CD4-positive, alpha-beta memory T cell (primary cell): ENCODE measurements around the gene MAGI2. TPM values are rescaled to one million over a fixed set of nuclear protein-coding genes. Genes with fewer than 3 reads are reported as not detected.
"Not testable (repeated sequence)": the region's sequence is repeated elsewhere in the genome, so short reads cannot be mapped to it uniquely, and the experiment has no call there.

Experiments used
- CTCF ChIA-PET: fragments of 350-600 bp; sonication (Branson Sonifier 250); formaldehyde crosslinking; loops from one replicate; lab custom pipeline; 2021; ENCODE audit warnings: inconsistent platforms; ENCODE audit not compliant: partially characterized antibody; lab: Charles Lee
- POLR2A ChIA-PET: fragments of 350-600 bp; sonication (Branson Sonifier 250); formaldehyde crosslinking; loops from one replicate; lab custom pipeline; 2021; ENCODE audit not compliant: partially characterized antibody; lab: Charles Lee
- DNase-seq, 5 donors: peaks; one replicate each; pipeline versions ENCODE4 v3.0.0 to v3.0.0-alpha.2; 2020 to 2022; ENCODE audit warnings: mixed read lengths in 1 of 5
- H3K27ac ChIP-seq: one replicate; pipeline ENCODE4 v1.7.0; 2013; ENCODE audit warnings: low read depth, low read length
- H3K27me3 ChIP-seq: 2 replicates; pipeline ENCODE4 v1.7.0; 2013; ENCODE audit warnings: mild to moderate bottlenecking, low read length, moderate library complexity; ENCODE audit not compliant: insufficient read depth
- H3K36me3 ChIP-seq: 2 replicates; pipeline ENCODE4 v1.7.0; 2013; ENCODE audit warnings: mild to moderate bottlenecking, low read length, moderate library complexity; ENCODE audit not compliant: insufficient read depth
- H3K4me1 ChIP-seq: 2 replicates; pipeline ENCODE4 v1.7.0; 2013; ENCODE audit warnings: mild to moderate bottlenecking, low read length, moderate library complexity; ENCODE audit not compliant: insufficient read depth
- H3K4me3 ChIP-seq, 2 donors: one replicate each; pipeline ENCODE4 v1.7.0; 2013; ENCODE audit warnings: low read length in 2 of 2, mild to moderate bottlenecking in 1 of 2
- H3K9me3 ChIP-seq, 2 donors: one replicate each; pipeline ENCODE4 v1.7.0; 2013; ENCODE audit warnings: low read length in 2 of 2, control low read depth in 1 of 2; ENCODE audit not compliant: control insufficient read depth in 1 of 2
- H3K27ac Mint-ChIP-seq, 7 donors: one replicate each; pipeline ENCODE4 v1.8.0; 2020 to 2021; ENCODE audit warnings: mixed read lengths in 7 of 7, mild to moderate bottlenecking in 6 of 7, inconsistent platforms in 3 of 7, moderate library complexity in 3 of 7
- H3K27me3 Mint-ChIP-seq, 2 donors: one replicate each; pipeline ENCODE4 v1.8.0; 2020 to 2021; ENCODE audit warnings: mixed read lengths in 2 of 2
- H3K36me3 Mint-ChIP-seq, 2 donors: one replicate each; pipeline ENCODE4 v1.8.0; 2020 to 2021; ENCODE audit warnings: mixed read lengths in 2 of 2, inconsistent platforms in 1 of 2, mild to moderate bottlenecking in 1 of 2
- H3K4me1 Mint-ChIP-seq, 4 donors: one replicate each; pipeline ENCODE4 v1.8.0; 2020 to 2021; ENCODE audit warnings: mixed read lengths in 4 of 4, mild to moderate bottlenecking in 1 of 4
- H3K4me3 Mint-ChIP-seq, 8 donors: one replicate each; pipeline ENCODE4 v1.8.0; 2020 to 2021; ENCODE audit warnings: mixed read lengths in 8 of 8, mild to moderate bottlenecking in 7 of 8, moderate library complexity in 6 of 8, inconsistent platforms in 3 of 8
- H3K9me3 Mint-ChIP-seq, 8 donors: one replicate each; pipeline ENCODE4 v1.8.0; 2020 to 2021; ENCODE audit warnings: mixed read lengths in 8 of 8, mild to moderate bottlenecking in 5 of 8, inconsistent platforms in 3 of 8, moderate library complexity in 1 of 8
- intact Hi-C: fragments of 100-400 bp; cut with micrococcal nuclease; formaldehyde crosslinking; loops from one replicate; pipeline ENCODE4 v1.15.1; 2023
- polyA plus RNA-seq, 2 donors: library from polyadenylated mRNA; unstranded; fragments of 300-500 nt; fragmentation: Illumina TruSeq; gene quantifications; one replicate each; pipeline ENCODE4 v1.2.3, GENCODE V29; 2021
- total RNA-seq, 2 experiments: library from RNA; stranded (reverse); gene quantifications; one replicate each; pipeline ENCODE4 v1.2.3, GENCODE V29; 2021

Gene MAGI2
- total and polyA plus RNA-seq, 4 experiments from 2014 or later, result 0.23 to 0.25 TPM; not detected in 2

DNA sequence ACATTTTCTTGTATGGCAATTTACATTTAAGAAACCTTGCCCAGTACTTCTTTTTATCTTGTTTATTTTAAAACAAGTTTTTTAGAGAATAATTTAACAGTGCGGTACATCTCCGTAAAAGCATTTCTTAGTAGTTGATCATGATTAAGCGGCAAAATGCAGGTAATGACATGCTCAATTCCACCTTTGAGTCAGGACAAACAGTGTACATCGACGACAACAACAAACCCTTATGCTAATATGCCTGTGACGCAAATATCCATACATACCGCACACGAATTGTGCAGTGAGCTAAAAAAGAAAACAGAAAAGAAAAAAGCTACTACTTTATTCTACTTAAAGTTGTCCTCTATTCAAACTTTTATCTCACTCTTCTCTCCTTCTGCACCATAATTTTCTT, 1.9 kb downstream of the MAGI2 start:
- H3K9me3 Mint-ChIP-seq, result peaks cover 0 to 21% (median 8%) of the 10 kb centered on the region in 8 donors
- H3K4me1 Mint-ChIP-seq, result peaks cover 0 to 4% (median 0%) of the 10 kb centered on the region in 4 donors
- ChIA-PET POLR2A (no interaction called here), CTCF (no interaction called here)
- H3K27me3 Mint-ChIP-seq, result peaks cover 12 to 23% of the 10 kb centered on the region in 2 donors
- Histone ChIP-seq H3K36me3 (no peaks in the 10 kb centered on the region), H3K27me3 (no peaks in the 10 kb centered on the region), H3K4me3 (no peak overlapping the region), H3K27ac (no peak overlapping the region), H3K4me1 (no peaks in the 10 kb centered on the region), H3K9me3 (no peaks in the 10 kb centered on the region)
- intact Hi-C loops, result no loop called here
- H3K4me3 Mint-ChIP-seq, result no peak overlapping the region
- H3K27ac Mint-ChIP-seq, result no peak overlapping the region
- peaks cover 0 to 3% of the 10 kb centered on the region in 2 donors for H3K36me3 Mint-ChIP-seq
- DNase-seq, result no peak

DNA sequence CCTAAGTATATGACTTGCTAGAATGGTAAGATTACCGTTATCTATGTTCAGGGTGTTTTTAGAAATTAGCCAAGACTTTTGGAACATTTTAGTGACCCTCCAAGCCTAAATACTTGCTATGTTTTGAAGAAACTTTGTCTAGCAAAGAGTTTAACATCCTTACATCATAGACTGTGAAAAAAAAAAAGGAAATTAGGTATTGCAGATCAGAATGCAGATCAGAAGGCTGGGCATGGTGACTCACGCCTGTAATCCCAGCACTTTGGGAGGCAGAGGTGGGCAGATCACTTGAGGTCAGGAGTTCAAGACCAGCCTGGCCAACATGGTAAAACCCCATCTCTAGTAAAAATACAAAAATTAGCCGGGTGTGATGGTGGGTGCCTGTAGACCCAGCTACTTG, 10.7 kb downstream of the MAGI2 start:
- H3K9me3 ChIP-seq, H3K27me3 Mint-ChIP-seq, H3K27ac Mint-ChIP-seq, intact Hi-C loops, H3K27ac ChIP-seq, H3K9me3 Mint-ChIP-seq, CTCF ChIA-PET, H3K4me1 Mint-ChIP-seq, POLR2A ChIA-PET, H3K36me3 Mint-ChIP-seq, H3K4me3 ChIP-seq, H3K4me3 Mint-ChIP-seq, H3K27me3 ChIP-seq, DNase-seq, H3K36me3 ChIP-seq, H3K4me1 ChIP-seq: not testable (repeated sequence)

DNA sequence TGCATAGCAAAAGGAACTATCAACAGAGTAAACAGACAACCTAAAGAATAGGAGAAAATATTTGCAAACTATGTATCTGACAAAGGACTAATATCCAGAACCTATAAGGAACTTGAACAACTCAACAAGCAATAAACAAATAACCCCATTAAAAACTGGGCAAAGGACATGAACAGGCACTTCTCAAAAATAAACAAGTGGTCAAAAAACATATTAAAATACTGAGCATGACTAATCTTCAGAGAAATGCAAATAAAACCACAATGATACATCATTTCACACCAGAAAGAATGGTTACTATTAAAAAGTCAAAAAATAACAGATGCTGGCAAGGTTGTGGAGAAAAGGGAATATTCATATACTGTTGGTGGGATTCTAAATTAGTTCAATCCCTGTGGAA, 17.1 kb downstream of the MAGI2 start:
- no peaks in the 10 kb centered on the region for H3K27me3 ChIP-seq

DNA sequence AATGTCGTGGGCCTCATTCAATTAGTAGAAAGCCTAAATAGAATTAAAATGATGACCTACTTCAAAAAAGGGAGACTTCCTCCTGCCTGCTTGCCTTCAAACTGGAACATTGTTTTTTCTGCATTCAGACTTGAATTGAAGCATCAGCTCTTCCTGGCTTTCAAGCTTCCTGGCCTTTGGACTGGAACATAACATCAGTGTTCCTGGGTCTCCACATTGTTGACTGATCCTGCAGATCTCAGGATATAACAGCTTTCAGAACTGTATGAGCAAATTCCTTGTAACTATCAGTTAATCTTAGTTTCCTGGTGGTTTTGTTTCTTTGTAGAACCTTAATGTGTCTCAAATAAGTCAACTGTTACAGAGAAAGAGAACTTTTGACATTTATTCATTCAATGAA, 18.6 kb downstream of the MAGI2 start:
- Histone ChIP-seq H3K27ac (no peak overlapping the region), H3K4me3 (no peak overlapping the region), H3K27me3 (no peaks in the 10 kb centered on the region), H3K9me3 (no peaks in the 10 kb centered on the region), H3K4me1 (no peaks in the 10 kb centered on the region), H3K36me3 (no peaks in the 10 kb centered on the region)
- no peak for DNase-seq
- ChIA-PET POLR2A (no interaction called here), CTCF (no interaction called here)
- H3K27ac Mint-ChIP-seq, result no peak overlapping the region
- peaks cover 0 to 7% (median 2%) of the 10 kb centered on the region in 8 donors for H3K9me3 Mint-ChIP-seq
- no peaks in the 10 kb centered on the region for H3K27me3 Mint-ChIP-seq
- intact Hi-C loops, result no loop called here
- no peaks in the 10 kb centered on the region for H3K4me1 Mint-ChIP-seq
- no peak overlapping the region for H3K4me3 Mint-ChIP-seq
- no peaks in the 10 kb centered on the region for H3K36me3 Mint-ChIP-seq

More for the DNA sequence above, 17.1 kb downstream of the MAGI2 start:
- Mint-ChIP-seq H3K4me3 (no peak overlapping the region), H3K27ac (no peak overlapping the region), H3K4me1 (no peaks in the 10 kb centered on the region), H3K27me3 (no peaks in the 10 kb centered on the region), H3K36me3 (no peaks in the 10 kb centered on the region), H3K9me3 (peaks cover 0 to 11% (median 3%) of the 10 kb centered on the region in 8 donors)
- intact Hi-C loops, result no loop called here
- Histone ChIP-seq H3K36me3 (no peaks in the 10 kb centered on the region), H3K4me3 (no peak overlapping the region), H3K27ac (no peak overlapping the region), H3K9me3 (no peaks in the 10 kb centered on the region), H3K4me1 (no peaks in the 10 kb centered on the region)
- ChIA-PET POLR2A (no interaction called here), CTCF (no interaction called here)
- DNase-seq, result no peak

DNA sequence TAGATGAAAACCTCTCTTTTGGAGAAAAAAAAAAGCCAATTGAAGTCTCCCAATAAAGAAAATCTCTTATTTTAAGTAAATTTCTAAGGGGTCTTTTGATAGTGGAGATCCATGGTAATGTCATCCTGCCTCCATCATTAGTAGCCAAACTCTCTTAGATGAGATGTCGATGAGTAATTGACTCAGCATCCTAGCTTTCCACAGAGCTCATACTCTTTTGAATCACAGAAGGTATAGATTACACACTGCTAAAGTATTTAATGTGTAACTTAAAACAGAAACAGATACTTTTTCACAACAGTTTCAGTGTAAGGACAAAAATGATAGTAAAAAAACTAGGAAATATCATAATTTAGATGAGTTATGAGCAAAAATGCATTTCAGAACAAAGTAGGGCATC, 19.4 kb downstream of the MAGI2 start:
- H3K4me1 Mint-ChIP-seq, result no peaks in the 10 kb centered on the region

DNA sequence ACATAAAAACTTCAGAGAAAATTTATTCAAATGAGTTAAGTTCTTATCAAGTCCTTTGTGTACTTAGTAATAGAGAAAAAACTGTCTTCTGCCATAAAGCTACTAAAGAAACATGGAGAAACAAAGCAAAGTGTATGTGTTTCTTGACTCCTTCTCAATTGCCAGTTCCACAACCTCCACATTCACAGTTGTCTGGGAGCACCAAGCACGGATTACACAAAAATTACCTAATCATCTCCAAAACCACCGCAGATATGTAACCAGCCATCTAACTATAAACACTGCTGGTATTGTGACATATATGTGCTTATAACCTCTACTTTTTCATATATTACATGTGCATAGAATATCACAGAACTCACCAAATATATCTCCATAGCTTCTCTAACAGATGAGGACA, 23.1 kb downstream of the MAGI2 start:
- H3K27ac ChIP-seq, result no peak overlapping the region
- intact Hi-C loops, result no loop called here
- H3K27ac Mint-ChIP-seq, result no peak overlapping the region
- no peaks in the 10 kb centered on the region for H3K27me3 ChIP-seq
- no peaks in the 10 kb centered on the region for H3K4me1 Mint-ChIP-seq
- CTCF ChIA-PET, result no interaction called here
- POLR2A ChIA-PET, result no interaction called here
- no peaks in the 10 kb centered on the region for H3K9me3 ChIP-seq
- no peaks in the 10 kb centered on the region for H3K36me3 ChIP-seq
- no peak overlapping the region for H3K4me3 Mint-ChIP-seq
- no peaks in the 10 kb centered on the region for H3K36me3 Mint-ChIP-seq
- no peaks in the 10 kb centered on the region for H3K4me1 ChIP-seq
- no peak for DNase-seq
- no peak overlapping the region for H3K4me3 ChIP-seq
- H3K27me3 Mint-ChIP-seq, result no peaks in the 10 kb centered on the region
- peaks cover 0 to 7% (median 2%) of the 10 kb centered on the region in 8 donors for H3K9me3 Mint-ChIP-seq

More for the DNA sequence above, 19.4 kb downstream of the MAGI2 start:
- Histone ChIP-seq H3K36me3 (no peaks in the 10 kb centered on the region), H3K4me3 (no peak overlapping the region), H3K27ac (no peak overlapping the region), H3K27me3 (no peaks in the 10 kb centered on the region), H3K4me1 (no peaks in the 10 kb centered on the region), H3K9me3 (no peaks in the 10 kb centered on the region)
- no peak overlapping the region for H3K4me3 Mint-ChIP-seq
- ChIA-PET CTCF (no interaction called here), POLR2A (no interaction called here)
- no peak for DNase-seq
- intact Hi-C loops, result no loop called here
- peaks cover 0 to 7% (median 2%) of the 10 kb centered on the region in 8 donors for H3K9me3 Mint-ChIP-seq
- H3K27me3 Mint-ChIP-seq, result no peaks in the 10 kb centered on the region
- no peaks in the 10 kb centered on the region for H3K36me3 Mint-ChIP-seq
- no peak overlapping the region for H3K27ac Mint-ChIP-seq

DNA sequence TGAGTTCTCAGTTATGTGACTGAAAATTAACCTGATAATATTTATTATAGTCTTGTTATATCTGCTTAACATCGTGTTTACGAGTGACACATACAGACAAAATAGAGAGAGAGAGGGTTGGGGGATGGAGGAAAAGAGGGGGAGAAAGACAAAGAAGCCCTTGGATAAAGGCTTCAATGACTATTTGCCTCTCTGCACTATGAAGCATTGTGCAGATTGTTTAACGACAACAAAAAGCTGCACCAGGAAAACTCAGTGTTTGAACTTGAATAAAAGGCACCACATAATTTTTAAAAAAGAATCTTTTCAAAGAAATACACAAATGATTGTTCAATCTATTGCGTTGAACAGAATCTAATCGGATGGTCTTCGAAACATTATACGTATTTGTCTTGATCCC, 27.8 kb downstream of the MAGI2 start:
- H3K27me3 ChIP-seq, result no peaks in the 10 kb centered on the region
- intact Hi-C loops, result no loop called here
- POLR2A ChIA-PET, result no interaction called here

DNA sequence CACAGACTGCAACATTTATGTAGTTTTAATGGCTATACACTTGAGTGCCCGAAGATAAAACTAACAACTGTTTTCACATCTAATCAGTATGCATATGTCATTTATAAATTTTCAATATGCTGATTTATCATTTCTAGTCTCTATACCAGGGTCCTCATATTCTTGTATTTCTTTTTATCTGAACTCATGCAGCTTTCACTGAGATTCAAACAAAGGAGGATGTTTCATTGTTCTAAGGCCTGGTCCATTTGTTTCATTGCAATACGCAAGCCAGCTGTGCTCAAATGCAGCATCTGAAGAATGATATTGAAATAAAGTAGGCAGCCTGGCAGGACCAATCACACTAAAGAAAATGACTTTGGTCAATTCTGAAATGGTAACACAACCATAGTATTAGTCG, 31.7 kb downstream of the MAGI2 start:
- Mint-ChIP-seq H3K27ac (no peak overlapping the region), H3K4me3 (no peak overlapping the region)

More for the DNA sequence above, 27.8 kb downstream of the MAGI2 start:
- Histone ChIP-seq H3K4me3 (no peak overlapping the region), H3K27ac (no peak overlapping the region), H3K36me3 (no peaks in the 10 kb centered on the region), H3K9me3 (no peaks in the 10 kb centered on the region), H3K4me1 (no peaks in the 10 kb centered on the region)
- H3K36me3 Mint-ChIP-seq, result no peaks in the 10 kb centered on the region
- no peaks in the 10 kb centered on the region for H3K4me1 Mint-ChIP-seq
- no peak for DNase-seq
- no peaks in the 10 kb centered on the region for H3K27me3 Mint-ChIP-seq
- H3K27ac Mint-ChIP-seq, result no peak overlapping the region
- H3K4me3 Mint-ChIP-seq, result no peak overlapping the region
- H3K9me3 Mint-ChIP-seq, result peaks cover 0 to 5% (median under 1%) of the 10 kb centered on the region in 8 donors
- CTCF ChIA-PET, result no interaction called here

More for the DNA sequence above, 31.7 kb downstream of the MAGI2 start:
- no peaks in the 10 kb centered on the region for H3K27me3 ChIP-seq
- DNase-seq, result no peak
- POLR2A ChIA-PET, result no interaction called here
- CTCF ChIA-PET, result no interaction called here
- Mint-ChIP-seq H3K36me3 (no peaks in the 10 kb centered on the region), H3K9me3 (peaks cover 0 to 8% (median 0%) of the 10 kb centered on the region in 8 donors), H3K27me3 (no peaks in the 10 kb centered on the region), H3K4me1 (no peaks in the 10 kb centered on the region)
- H3K36me3 ChIP-seq, result no peaks in the 10 kb centered on the region
- H3K4me1 ChIP-seq, result no peaks in the 10 kb centered on the region
- H3K4me3 ChIP-seq, result no peak overlapping the region
- no peak overlapping the region for H3K27ac ChIP-seq
- no peaks in the 10 kb centered on the region for H3K9me3 ChIP-seq
- intact Hi-C loops, result no loop called here
